Endothelial cell (in vitro differentiated cells): ENCODE data around the gene MCMBP. TPM values are rescaled to one million over a fixed set of nuclear protein-coding genes. Genes with fewer than 3 reads are reported as not detected.

Experiments
- DNase-seq: peaks from one replicate; pipeline ENCODE4 v3.0.0; 2021; ENCODE audit warnings: low spot score
- H3K27ac Mint-ChIP-seq: one replicate; pipeline ENCODE4 v1.8.0; 2021; ENCODE audit warnings: mixed read lengths, inconsistent platforms; ENCODE audit not compliant: unreplicated experiment
- H3K27me3 Mint-ChIP-seq: one replicate; pipeline ENCODE4 v1.8.0; 2021; ENCODE audit warnings: mild to moderate bottlenecking, moderate library complexity, mixed read lengths, inconsistent platforms; ENCODE audit not compliant: unreplicated experiment
- H3K36me3 Mint-ChIP-seq: one replicate; pipeline ENCODE4 v1.8.0; 2021; ENCODE audit warnings: mild to moderate bottlenecking, low read depth, mixed read lengths, inconsistent platforms; ENCODE audit not compliant: unreplicated experiment
- H3K4me1 Mint-ChIP-seq: one replicate; pipeline ENCODE4 v1.8.0; 2021; ENCODE audit warnings: mild to moderate bottlenecking, mixed read lengths, inconsistent platforms; ENCODE audit not compliant: unreplicated experiment
- H3K4me3 Mint-ChIP-seq: one replicate; pipeline ENCODE4 v1.8.0; 2021; ENCODE audit warnings: mild to moderate bottlenecking, mixed read lengths, inconsistent platforms; ENCODE audit not compliant: unreplicated experiment
- H3K9me3 Mint-ChIP-seq: one replicate; pipeline ENCODE4 v1.8.0; 2021; ENCODE audit warnings: mixed read lengths, inconsistent platforms; ENCODE audit not compliant: unreplicated experiment
- CTCF ChIP-seq: fragments of 200-600 bp; sonication (generic); IDR thresholded peaks from one replicate; pipeline ENCODE4 v1.5.0; 2021; ENCODE audit warnings: antibody characterized with exemption; ENCODE audit not compliant: unreplicated experiment
- total RNA-seq: library from RNA; stranded (reverse); fragmentation: NEBNext Ultra II Directional; extraction: Animal tissue kit (Norgen Biotek cat#: 25700); gene quantifications from one replicate; pipeline ENCODE4 v1.2.1, GENCODE V29; 2021; ENCODE audit not compliant: unreplicated experiment

The MCMBP gene
- total RNA-seq, 1 donor from 2014 or later: 72.1 TPM

- no peak overlapping the region for H3K4me3 Mint-ChIP-seq
- H3K27me3 Mint-ChIP-seq: peaks cover 3% of the 10 kb centered on the region
- DNase-seq: peak; percentile 21
- TF ChIP-seq CTCF: no peak
- H3K36me3 Mint-ChIP-seq: peaks cover 7% of the 10 kb centered on the region
- peaks cover 52% of the 10 kb centered on the region for H3K4me1 Mint-ChIP-seq
- no peaks in the 10 kb centered on the region for H3K9me3 Mint-ChIP-seq
- peak overlapping the region; percentile 92 for H3K27ac Mint-ChIP-seq
These were observed 86.4 kb downstream of the MCMBP start for GRCh38 chr10:119786117-119786769.

- H3K27ac Mint-ChIP-seq: peak overlapping the region; percentile 39
- peaks cover under 1% of the 10 kb centered on the region for H3K27me3 Mint-ChIP-seq
- H3K4me1 Mint-ChIP-seq: peaks cover 50% of the 10 kb centered on the region
- no peak for DNase-seq
- peaks cover 7% of the 10 kb centered on the region for H3K36me3 Mint-ChIP-seq
- no peak for TF ChIP-seq CTCF
- H3K4me3 Mint-ChIP-seq: no peak overlapping the region
- no peaks in the 10 kb centered on the region for H3K9me3 Mint-ChIP-seq
These were observed 88.1 kb downstream of the MCMBP start for GRCh38 chr10:119784340-119785067.

GRCh38 chr10:119783665-119784027, 89.0 kb downstream of the MCMBP start:
- Mint-ChIP-seq H3K4me3 (no peak overlapping the region), H3K27me3 (no peaks in the 10 kb centered on the region), H3K36me3 (peaks cover 7% of the 10 kb centered on the region), H3K4me1 (peaks cover 46% of the 10 kb centered on the region), H3K9me3 (no peaks in the 10 kb centered on the region), H3K27ac (no peak overlapping the region)
- no peak for DNase-seq
- TF ChIP-seq CTCF: no peak

- no peaks in the 10 kb centered on the region for H3K9me3 Mint-ChIP-seq
- DNase-seq: no peak
- TF ChIP-seq CTCF: no peak
- peaks cover 4% of the 10 kb centered on the region for H3K36me3 Mint-ChIP-seq
- H3K27ac Mint-ChIP-seq: no peak overlapping the region
- H3K4me1 Mint-ChIP-seq: peaks cover 41% of the 10 kb centered on the region
- H3K4me3 Mint-ChIP-seq: no peak overlapping the region
- H3K27me3 Mint-ChIP-seq: no peaks in the 10 kb centered on the region
These were observed 89.5 kb downstream of the MCMBP start for GRCh38 chr10:119782981-119783664.

GRCh38 chr10:119781498-119781897, 91.1 kb downstream of the MCMBP start:
- Mint-ChIP-seq H3K4me1 (peaks cover 25% of the 10 kb centered on the region), H3K27me3 (no peaks in the 10 kb centered on the region), H3K4me3 (no peak overlapping the region), H3K36me3 (no peaks in the 10 kb centered on the region), H3K27ac (no peak overlapping the region), H3K9me3 (no peaks in the 10 kb centered on the region)
- TF ChIP-seq CTCF: no peak
- DNase-seq: no peak
